GM10248 (cell line): ENCODE results near the gene RAD50.

Experiments
- CTCF ChIA-PET: fragments of 300-600 bp; sonication (Branson Sonifier 250); formaldehyde crosslinking; extraction: SDS; loops from one replicate; lab custom pipeline; 2021; ENCODE audit warnings: antibody characterized with exemption; lab: Yijun Ruan, JAX
- POLR2A ChIA-PET: fragments of 350-650 bp; sonication (Branson Sonifier 250); formaldehyde crosslinking; extraction: SDS; loops from one replicate; lab custom pipeline; 2020; ENCODE audit warnings: antibody characterized with exemption; lab: Yijun Ruan, JAX
- DNase-seq: peaks from one replicate; pipeline ENCODE4 v3.0.0; 2012; ENCODE audit errors: extremely low spot score
- TF ChIP-seq, protein P1 (sequence below): IDR thresholded peaks from 2 replicates; pipeline ENCODE4 v1.5.1; 2012; ENCODE audit warnings: mild to moderate bottlenecking, low read depth; ENCODE audit errors: extremely low read depth, missing control alignments, control extremely low read depth

RAD50 gene

DNA sequence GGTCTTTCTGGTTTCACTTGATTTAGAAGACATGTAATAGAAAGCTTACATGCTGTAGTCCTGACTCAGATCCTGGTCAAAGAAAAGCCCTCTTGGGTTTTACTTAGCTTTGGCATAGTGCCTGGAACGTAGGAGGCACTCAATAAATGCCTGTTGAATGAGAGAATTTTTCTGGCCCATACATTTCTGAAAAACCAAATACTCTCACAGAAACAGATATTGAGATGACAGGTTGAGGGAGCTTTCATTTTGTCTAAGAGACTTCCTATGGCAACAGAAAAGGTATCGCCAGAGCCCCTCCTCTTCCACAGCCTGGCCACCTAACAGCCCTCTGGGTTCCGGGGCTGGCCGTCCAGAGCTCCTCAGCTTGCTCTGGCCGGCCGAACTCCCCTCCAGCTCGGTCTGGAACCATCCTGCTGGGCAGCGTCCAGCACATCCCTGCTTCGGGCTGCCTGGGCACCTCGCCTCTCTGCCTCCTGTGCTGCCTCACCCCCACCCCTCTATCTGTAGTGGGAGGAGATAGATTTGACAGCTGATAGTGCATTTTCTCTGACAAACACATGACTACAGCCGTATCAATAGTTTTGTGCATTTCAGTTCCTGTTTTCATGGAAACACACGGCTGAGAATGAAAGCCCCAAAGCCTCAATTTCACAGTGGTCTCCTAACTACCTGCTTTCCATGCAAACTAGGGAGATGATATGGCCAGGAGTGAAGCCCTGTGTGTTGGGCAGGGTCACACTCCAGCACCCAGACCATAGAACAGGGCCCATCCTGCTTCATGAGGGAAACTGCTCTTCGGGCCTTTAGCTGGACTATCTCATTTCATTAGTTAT, 118.1 kb downstream of the RAD50 start:
- DNase-seq: peak; percentile 84
- ChIA-PET POLR2A (interaction anchor here (0.6 to 3.0 kb wide), 4 partner anchors 11 to 1527 kb away, joined by 3 to 21 read pairs (median 4); partner anchors contain the start of gene IRF1), CTCF (interaction anchor here (1.0 to 9.2 kb wide), 12 partner anchors 10 to 145 kb away, joined by 3 to 78 read pairs (median 4); partner anchors contain the start of gene IL13)
- TF ChIP-seq, protein P1, sequence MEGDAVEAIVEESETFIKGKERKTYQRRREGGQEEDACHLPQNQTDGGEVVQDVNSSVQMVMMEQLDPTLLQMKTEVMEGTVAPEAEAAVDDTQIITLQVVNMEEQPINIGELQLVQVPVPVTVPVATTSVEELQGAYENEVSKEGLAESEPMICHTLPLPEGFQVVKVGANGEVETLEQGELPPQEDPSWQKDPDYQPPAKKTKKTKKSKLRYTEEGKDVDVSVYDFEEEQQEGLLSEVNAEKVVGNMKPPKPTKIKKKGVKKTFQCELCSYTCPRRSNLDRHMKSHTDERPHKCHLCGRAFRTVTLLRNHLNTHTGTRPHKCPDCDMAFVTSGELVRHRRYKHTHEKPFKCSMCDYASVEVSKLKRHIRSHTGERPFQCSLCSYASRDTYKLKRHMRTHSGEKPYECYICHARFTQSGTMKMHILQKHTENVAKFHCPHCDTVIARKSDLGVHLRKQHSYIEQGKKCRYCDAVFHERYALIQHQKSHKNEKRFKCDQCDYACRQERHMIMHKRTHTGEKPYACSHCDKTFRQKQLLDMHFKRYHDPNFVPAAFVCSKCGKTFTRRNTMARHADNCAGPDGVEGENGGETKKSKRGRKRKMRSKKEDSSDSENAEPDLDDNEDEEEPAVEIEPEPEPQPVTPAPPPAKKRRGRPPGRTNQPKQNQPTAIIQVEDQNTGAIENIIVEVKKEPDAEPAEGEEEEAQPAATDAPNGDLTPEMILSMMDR: no peak

DNA sequence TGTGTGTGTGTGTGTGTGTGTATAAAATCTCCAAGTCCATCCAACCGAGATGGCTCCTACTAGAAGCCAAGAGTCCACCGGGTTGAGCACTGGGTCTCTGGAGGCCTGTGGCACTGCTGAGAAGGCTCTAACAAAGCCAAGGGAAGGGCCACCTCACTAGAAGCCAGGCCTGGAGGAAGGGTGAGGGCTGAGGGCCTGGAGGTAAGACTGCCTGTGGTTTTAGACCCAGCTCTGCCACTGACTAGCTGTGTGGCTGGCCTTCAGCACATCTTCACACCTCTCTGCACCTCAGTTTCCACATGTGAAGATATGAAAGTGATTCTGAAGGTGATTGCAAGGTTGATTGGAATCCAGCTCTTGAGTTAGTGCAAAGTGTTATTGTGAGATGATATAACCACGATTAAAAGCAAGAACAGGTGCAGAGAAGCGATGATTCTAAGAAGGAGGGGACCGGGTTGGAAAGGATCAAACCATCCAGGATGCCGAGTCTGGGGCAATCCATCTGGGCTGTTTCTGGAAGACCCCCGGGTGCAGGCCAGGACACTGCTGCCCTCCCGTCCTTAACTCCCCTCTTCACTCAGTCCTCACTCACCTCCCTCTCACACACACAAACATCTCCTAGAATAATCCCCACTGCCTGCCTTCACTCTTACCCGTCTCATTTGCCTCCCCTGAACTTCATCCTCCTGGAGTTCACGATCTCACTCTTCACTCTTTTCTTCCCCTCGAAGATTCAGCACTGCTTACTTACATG, 119.3 kb downstream of the RAD50 start:
- DNase-seq: no peak
- POLR2A ChIA-PET: interaction anchor here (0.6 to 3.0 kb wide), 2 partner anchors 12 to 35 kb away, joined by 3 to 21 read pairs; no protein-coding TSS in a partner anchor
- TF ChIP-seq, protein P1: no peak
- CTCF ChIA-PET: interaction anchor here (1.0 to 9.2 kb wide), 8 partner anchors 9 to 144 kb away, joined by 3 to 78 read pairs (median 4); partner anchors contain the start of gene IL13

DNA sequence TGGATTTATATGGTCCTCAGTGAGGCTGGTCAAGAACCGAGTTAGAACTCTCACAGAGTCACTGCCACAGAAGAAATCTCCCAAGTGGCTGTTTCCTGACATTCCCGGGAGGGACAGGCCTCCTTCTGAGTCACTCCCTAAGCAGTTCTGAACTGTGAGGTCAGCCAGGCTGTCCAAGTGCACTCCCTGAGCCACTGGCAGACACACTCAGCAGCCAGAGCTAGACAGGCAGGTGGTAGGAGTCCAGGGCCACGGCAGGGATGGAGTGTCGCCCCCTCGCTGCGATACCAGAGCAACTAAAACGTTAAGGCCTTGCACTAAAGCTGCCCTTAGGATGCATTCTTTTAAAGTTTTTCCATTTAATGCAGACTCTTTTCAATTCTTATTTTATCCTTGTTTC, 120.4 kb downstream of the RAD50 start:
- POLR2A ChIA-PET: no interaction called here
- no peak for DNase-seq
- CTCF ChIA-PET: interaction anchor here (1.3 to 9.2 kb wide), 2 partner anchors 10 to 15 kb away, joined by 4 to 78 read pairs; partner anchors contain the start of gene IL13
- TF ChIP-seq, protein P1: no peak

DNA sequence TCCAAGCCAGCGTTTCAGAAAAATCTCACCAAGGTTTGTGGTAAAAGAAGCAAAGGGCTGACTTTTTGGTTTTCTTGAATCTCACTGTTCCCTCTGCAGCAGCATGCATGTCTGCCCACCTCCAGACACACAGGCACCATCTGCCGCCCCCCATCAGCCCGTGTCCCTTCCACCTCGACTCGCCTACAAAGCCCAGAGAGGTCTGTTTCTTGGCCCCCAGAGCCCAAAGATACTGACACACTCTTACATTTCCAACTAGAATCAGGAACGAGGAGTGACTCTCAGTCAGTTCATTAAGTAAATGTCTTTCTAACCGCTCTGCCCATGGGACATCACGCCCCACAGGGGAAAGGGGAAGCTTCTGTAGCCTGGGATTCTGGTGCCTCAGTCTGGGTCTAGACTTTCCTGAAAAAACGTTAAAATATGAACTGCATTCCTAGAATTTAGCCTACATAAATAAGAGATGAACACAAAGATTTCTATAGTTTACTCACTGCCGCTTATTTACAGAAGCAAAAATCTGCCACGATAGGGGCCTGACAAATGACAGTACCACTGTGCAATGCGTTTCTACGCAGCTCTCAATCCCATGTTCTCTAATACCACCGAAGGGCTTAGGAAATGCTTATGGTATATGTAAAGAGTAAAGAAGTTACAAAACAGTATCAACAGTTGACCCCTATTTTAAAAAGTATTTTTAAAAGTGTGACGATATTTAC, 121.1 kb downstream of the RAD50 start:
- POLR2A ChIA-PET: no interaction called here
- DNase-seq: no peak
- TF ChIP-seq, protein P1: no peak
- CTCF ChIA-PET: interaction anchor here (1.3 to 9.2 kb wide), 3 partner anchors 9 to 15 kb away, joined by 4 to 78 read pairs (median 12); partner anchors contain the start of gene IL13

DNA sequence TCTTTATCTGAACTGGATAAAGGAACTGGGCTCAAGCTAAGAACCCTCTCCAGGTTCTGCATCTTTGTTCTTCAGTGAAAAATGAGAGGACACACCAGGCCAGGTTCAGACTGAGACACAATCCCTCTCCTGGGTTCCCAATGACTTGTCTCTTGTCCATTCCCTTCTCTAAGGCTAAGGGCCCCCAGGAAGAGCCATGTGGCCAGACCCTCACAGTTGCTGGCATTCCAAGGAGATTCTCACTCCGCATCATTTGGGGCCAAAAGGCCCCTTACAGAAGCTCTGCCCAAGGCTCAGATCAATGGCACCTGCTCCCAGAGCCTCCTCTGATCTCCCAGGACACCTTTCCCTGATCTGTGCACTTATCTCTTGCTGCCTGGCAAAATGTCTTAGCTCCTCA, 122.0 kb downstream of the RAD50 start:
- no peak for DNase-seq
- TF ChIP-seq, protein P1: no peak
- CTCF ChIA-PET: interaction anchor here (1.1 to 9.2 kb wide), 4 partner anchors 10 to 75 kb away, joined by 4 to 78 read pairs (median 8); partner anchors contain the start of gene IL13
- POLR2A ChIA-PET: interaction anchor here (0.5 kb wide), 1 partner anchor 1929 kb away, joined by 6 read pairs; no protein-coding TSS in a partner anchor

DNA sequence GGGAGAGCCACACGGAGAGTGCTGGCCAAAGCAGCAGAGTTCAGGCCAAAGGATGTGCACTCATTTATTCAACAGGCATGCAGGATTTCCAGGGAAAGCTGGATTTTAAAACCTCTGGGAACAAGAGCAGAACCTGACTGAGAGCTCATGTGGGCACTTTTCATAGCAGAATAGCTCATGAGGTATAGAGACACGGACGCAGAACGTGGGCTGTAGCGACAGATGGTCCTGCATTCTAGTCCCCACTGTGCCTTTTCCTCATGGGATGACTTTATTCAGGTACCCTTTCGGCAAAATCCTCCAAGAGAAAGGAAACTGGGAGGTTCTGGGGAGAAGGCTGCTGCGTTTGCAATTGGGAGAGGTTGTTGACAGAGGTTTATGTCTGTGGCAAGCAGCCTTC, 122.4 kb downstream of the RAD50 start:
- TF ChIP-seq, protein P1: no peak
- CTCF ChIA-PET: interaction anchor here (1.1 to 9.2 kb wide), 4 partner anchors 9 to 74 kb away, joined by 4 to 78 read pairs (median 8); partner anchors contain the start of gene IL13
- POLR2A ChIA-PET: no interaction called here
- DNase-seq: no peak
